Measurements from ENCODE around the gene ETF1.

Gene ETF1

GRCh38 chr5:138542956-138543729, at the start of gene ETF1:
Gene ETF1, minus strand, starts transcription at chr5:138543236. Its CDS starts 318 bp downstream, at chr5:138542918.
- peak; percentile 100 for DNase-seq (ENCODE audit: low read depth)

GRCh38 chr5:138588013-138588788, 45.2 kb upstream of the ETF1 start:
- no peak for DNase-seq (ENCODE audit: low read depth)

GRCh38 chr5:138585157-138585556, 42.1 kb upstream of the ETF1 start:
- no peak for DNase-seq (ENCODE audit: low read depth)

GRCh38 chr5:138583984-138584637, 41.1 kb upstream of the ETF1 start:
- DNase-seq (ENCODE audit: low read depth), result no peak

- no peak for DNase-seq (ENCODE audit: low read depth)
These were observed 39.9 kb upstream of the ETF1 start for GRCh38 chr5:138582959-138583358.

- DNase-seq (ENCODE audit: low read depth), result no peak
These were observed 37.7 kb upstream of the ETF1 start for GRCh38 chr5:138580777-138581176.

- no peak for DNase-seq (ENCODE audit: low read depth)
These were observed 37.0 kb upstream of the ETF1 start for GRCh38 chr5:138580001-138580400.

- DNase-seq (ENCODE audit: low read depth), result no peak
These were observed 36.5 kb upstream of the ETF1 start for GRCh38 chr5:138579517-138579863.

GRCh38 chr5:138577452-138577851, 34.4 kb upstream of the ETF1 start:
- DNase-seq (ENCODE audit: low read depth), result no peak

GRCh38 chr5:138575194-138576015, 32.4 kb upstream of the ETF1 start, which contains the start of gene HSPA9:
Gene HSPA9, minus strand, starts transcription at chr5:138575401. Its CDS starts 83 bp downstream, at chr5:138575318.
- peak; percentile 92 for DNase-seq (ENCODE audit: low read depth)

- no peak for DNase-seq (ENCODE audit: low read depth)
These were observed 31.7 kb upstream of the ETF1 start for GRCh38 chr5:138574744-138575193.

GRCh38 chr5:138573949-138574670, 31.1 kb upstream of the ETF1 start:
- no peak for DNase-seq (ENCODE audit: low read depth)

- no peak for DNase-seq (ENCODE audit: low read depth)
These were observed 30.2 kb upstream of the ETF1 start for GRCh38 chr5:138573223-138573622.

GRCh38 chr5:138570871-138571270, 27.8 kb upstream of the ETF1 start:
- no peak for DNase-seq (ENCODE audit: low read depth)

GRCh38 chr5:138569782-138570181, 26.7 kb upstream of the ETF1 start:
- no peak for DNase-seq (ENCODE audit: low read depth)

- no peak for DNase-seq (ENCODE audit: low read depth)
These were observed 25.2 kb upstream of the ETF1 start for GRCh38 chr5:138568061-138568824.

- DNase-seq (ENCODE audit: low read depth), result no peak
These were observed 23.8 kb upstream of the ETF1 start for GRCh38 chr5:138566792-138567191.

GRCh38 chr5:138565100-138565821, 22.2 kb upstream of the ETF1 start:
- DNase-seq (ENCODE audit: low read depth), result no peak

- DNase-seq (ENCODE audit: low read depth), result no peak
These were observed 21.2 kb upstream of the ETF1 start for GRCh38 chr5:138564242-138564641.

Measured in activated T-helper 9 cell treated with anti-CD3 and anti-CD28 coated beads, Interleukin-2, amount 50 U/mL, for 16 hours (primary cell).